ENCODE data around the gene GPR107. TPM values are rescaled to one million over a fixed set of nuclear protein-coding genes. Genes with fewer than 3 reads are reported as not detected.

Gene GPR107
- total RNA-seq, 1 experiment from 2014 or later = 33.2 TPM

- TF ChIP-seq ZSCAN18 (CRISPR knock-in tag; IDR thresholded peaks at IDR 0.05) (no peak), ZNF416 (CRISPR knock-in tag; IDR thresholded peaks at IDR 0.05) (no peak), TP53 (CRISPR knock-in tag; IDR thresholded peaks at IDR 0.05) (no peak), ARID4B (CRISPR knock-in tag; IDR thresholded peaks at IDR 0.05; ENCODE audit: borderline replicate concordance) (no peak), IRF1 (CRISPR knock-in tag; IDR thresholded peaks at IDR 0.05) (no peak)
These were observed 121.6 kb downstream of the GPR107 start (continued) for GRCh38 chr9:130175355-130175754.

GRCh38 chr9:130176760-130177159 is 123.1 kb downstream of the GPR107 start:
- Mint-ChIP-seq H3K27me3 (ENCODE audit: low read depth) (no peaks in the 10 kb centered on the region), H3K9me3 (no peaks in the 10 kb centered on the region), H3K27ac (peak overlapping the region; percentile 49; the same call in 1 of the 2 replicates), H3K36me3 (no peaks in the 10 kb centered on the region), H3K4me3 (no peak overlapping the region), H3K4me1 (peaks cover 15% of the 10 kb centered on the region)
- ATAC-seq (no peak), DNase-seq (ENCODE audit: low spot score) (no peak)
- CTCF ChIA-PET = no interaction called here
- POLR2A ChIA-PET = no interaction called here
- no peak for TF ChIP-seq ZNF532 (CRISPR knock-in tag; IDR thresholded peaks at IDR 0.05; ENCODE audit: borderline replicate concordance)
- no peak for TF ChIP-seq MYBL2 (CRISPR knock-in tag; IDR thresholded peaks at IDR 0.05)

GRCh38 chr9:130177898-130178805 is 124.4 kb downstream of the GPR107 start:
- H3K9me3 Mint-ChIP-seq = no peaks in the 10 kb centered on the region
- ATAC-seq (no peak), DNase-seq (ENCODE audit: low spot score) (no peak)
- H3K4me3 Mint-ChIP-seq = no peak overlapping the region
- ChIA-PET CTCF (no interaction called here), POLR2A (no interaction called here)
- TF ChIP-seq ZNF121 (CRISPR knock-in tag; IDR thresholded peaks at IDR 0.05) (peak; percentile 58; the same call in 1 of the 2 replicates), ZNF138 (CRISPR knock-in tag; conservative IDR thresholded peaks at IDR 0.05) (no peak)
- no peaks in the 10 kb centered on the region for H3K27me3 Mint-ChIP-seq (ENCODE audit: low read depth)
- H3K36me3 Mint-ChIP-seq = no peaks in the 10 kb centered on the region
- H3K27ac Mint-ChIP-seq = 0 out of 2 replicates have a peak overlapping the region, but pooled peaks have one; percentile 54
- H3K4me1 Mint-ChIP-seq = peaks cover 19% of the 10 kb centered on the region

Measured in WTC11 (cell line).